Ramos (cell line): ENCODE data around the gene MCC.
"Not testable (repeated sequence)": the region's sequence is repeated elsewhere in the genome, so short reads cannot be mapped to it uniquely, and the experiment has no call there.

Experiments used
- in situ Hi-C: fragments of 300-500 bp; cut with MboI; formaldehyde crosslinking; loops from one replicate; pipeline ENCODE4 v1.14.3; 2022; ENCODE audit warnings: low sequenced_read_pairs; ENCODE audit not compliant: unreplicated experiment

The MCC gene

GRCh38 chr5:113081091-113081839 is 407.0 kb downstream of the MCC start:
- in situ Hi-C loops: no loop called here

GRCh38 chr5:113076649-113077048 is 411.6 kb downstream of the MCC start:
- in situ Hi-C loops: not testable (repeated sequence)

- in situ Hi-C loops: no loop called here
Observed at GRCh38 chr5:113075019-113075418, 413.2 kb downstream of the MCC start.

- in situ Hi-C loops: not testable (repeated sequence)
Observed at GRCh38 chr5:113073629-113074034, 414.6 kb downstream of the MCC start.

GRCh38 chr5:113071401-113071800 is 416.9 kb downstream of the MCC start:
- in situ Hi-C loops: no loop called here

GRCh38 chr5:113070901-113071300 is 417.4 kb downstream of the MCC start:
- in situ Hi-C loops: no loop called here

GRCh38 chr5:113068559-113068958 is 419.7 kb downstream of the MCC start:
- in situ Hi-C loops: no loop called here

- in situ Hi-C loops: no loop called here
Observed at GRCh38 chr5:113067635-113068344, 420.5 kb downstream of the MCC start.

GRCh38 chr5:113065626-113066025 is 422.6 kb downstream of the MCC start:
- in situ Hi-C loops: no loop called here

- in situ Hi-C loops: no loop called here
Observed at GRCh38 chr5:113064806-113065205, 423.4 kb downstream of the MCC start.

GRCh38 chr5:113063927-113064326 is 424.3 kb downstream of the MCC start:
- in situ Hi-C loops: no loop called here

- in situ Hi-C loops: no loop called here
Observed at GRCh38 chr5:113062869-113063508, 425.3 kb downstream of the MCC start.

GRCh38 chr5:113061846-113062780 is 426.1 kb downstream of the MCC start:
- in situ Hi-C loops: no loop called here

GRCh38 chr5:113060408-113061025 is 427.7 kb downstream of the MCC start:
- in situ Hi-C loops: no loop called here

GRCh38 chr5:113059232-113060040 is 428.8 kb downstream of the MCC start:
- in situ Hi-C loops: no loop called here

GRCh38 chr5:113058706-113059226 is 429.5 kb downstream of the MCC start:
- in situ Hi-C loops: no loop called here

- in situ Hi-C loops: no loop called here
Observed at GRCh38 chr5:113058269-113058668, 430.0 kb downstream of the MCC start.

- in situ Hi-C loops: no loop called here
Observed at GRCh38 chr5:113057557-113057984, 430.7 kb downstream of the MCC start.

GRCh38 chr5:113056988-113057387 is 431.3 kb downstream of the MCC start:
- in situ Hi-C loops: no loop called here
